Stimulated activated CD8-positive, alpha-beta memory T cell treated with anti-CD3 and anti-CD28 coated beads, Interleukin-7, amount 100 ng/mL, for 48 hours (primary cell): ENCODE data around the gene GGPS1.
"Not testable (repeated sequence)": the region's sequence is repeated elsewhere in the genome, so short reads cannot be mapped to it uniquely, and the experiment has no call there.

Source experiments
- DNase-seq, 2 donors: peaks; one replicate each; pipeline ENCODE4 v3.0.0-alpha.2; 2020; ENCODE audit warnings: low read depth in 1 of 2; ENCODE audit errors: extremely low read depth in 1 of 2

The GGPS1 gene

DNA sequence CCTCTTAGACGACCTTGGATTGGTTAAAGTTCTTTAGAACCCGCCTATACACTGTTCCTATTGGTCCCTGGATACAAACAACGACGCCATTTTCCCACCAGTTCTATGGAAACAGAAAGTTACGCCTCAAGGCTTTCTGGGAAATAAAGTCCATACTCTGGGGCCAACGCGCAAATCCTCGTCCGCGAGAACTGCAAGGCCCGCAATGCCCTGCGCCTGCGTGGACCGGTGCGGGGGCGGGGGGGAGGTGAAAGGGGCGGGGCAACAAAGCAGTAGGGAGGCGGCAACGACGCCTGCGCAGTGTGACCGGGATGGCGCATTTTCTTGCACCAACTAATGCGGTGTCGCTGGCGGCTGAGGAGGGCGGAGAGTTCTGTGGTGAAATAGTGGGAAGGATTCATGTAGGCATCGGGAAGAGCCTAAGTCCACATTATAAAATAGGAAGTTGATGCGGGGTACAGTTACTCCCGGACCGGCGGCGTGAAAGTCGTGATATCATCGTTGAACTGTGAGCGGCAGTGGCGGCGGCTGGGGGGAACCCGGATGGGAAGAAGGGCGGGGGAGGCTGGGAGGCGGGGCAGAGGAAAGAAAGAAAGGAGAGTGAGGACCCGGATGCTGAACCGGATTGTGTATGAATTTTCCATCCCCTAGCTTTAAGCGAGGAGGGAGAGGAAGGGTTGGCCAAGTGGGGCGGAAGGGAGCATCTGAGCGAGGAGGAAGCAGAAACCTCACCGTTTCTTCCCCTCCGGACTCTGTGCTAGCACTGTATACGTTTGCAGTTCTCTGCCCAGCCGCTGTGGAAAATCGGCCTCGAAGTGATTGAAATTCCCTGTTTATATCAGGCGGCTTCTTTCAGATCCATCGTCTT, at the start of gene GGPS1:
TSS of gene GGPS1 (plus strand) at position 300 of the 868 bp plus-strand sequence. CDS start 6,695 bp downstream, outside the sequence.
- peak; percentile 97 to 98 for DNase-seq

DNA sequence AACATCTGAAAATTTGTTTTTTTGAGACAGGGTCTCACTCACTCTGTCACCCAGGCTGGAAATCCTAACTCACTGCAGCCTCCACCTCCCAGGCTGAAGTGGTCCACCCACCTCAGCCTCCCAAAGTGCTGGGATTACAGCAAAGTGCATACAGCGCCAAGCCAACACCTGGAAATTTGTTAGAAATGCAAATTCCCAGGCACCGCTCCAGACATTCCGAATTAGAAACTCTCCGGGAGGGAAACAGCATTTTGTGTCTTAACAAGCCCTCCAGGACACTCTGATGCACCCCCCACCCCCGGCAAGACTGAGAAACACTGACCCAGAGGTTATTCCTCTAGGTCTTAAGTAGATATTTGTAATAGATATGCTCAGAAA, 49.5 kb upstream of the GGPS1 start:
- DNase-seq: no peak

DNA sequence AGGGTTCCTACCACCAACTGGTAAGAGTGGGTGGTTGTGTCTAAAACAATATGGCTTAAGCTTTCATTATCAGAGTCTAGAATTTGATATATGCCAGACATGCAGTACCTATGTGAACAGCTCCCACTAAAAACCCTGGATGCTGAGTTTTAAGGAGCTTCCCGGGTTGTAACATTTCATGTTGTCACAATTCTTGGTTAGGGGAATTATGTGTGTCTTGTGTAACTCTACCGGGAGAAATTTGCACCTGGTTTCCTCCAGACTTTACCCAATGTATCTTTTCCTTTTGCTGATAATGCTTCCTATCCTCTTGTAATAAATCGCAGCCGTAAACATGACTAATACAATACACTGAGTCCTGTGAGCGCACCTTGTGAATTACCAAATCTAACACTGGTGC, 48.7 kb upstream of the GGPS1 start:
- no peak for DNase-seq

DNA sequence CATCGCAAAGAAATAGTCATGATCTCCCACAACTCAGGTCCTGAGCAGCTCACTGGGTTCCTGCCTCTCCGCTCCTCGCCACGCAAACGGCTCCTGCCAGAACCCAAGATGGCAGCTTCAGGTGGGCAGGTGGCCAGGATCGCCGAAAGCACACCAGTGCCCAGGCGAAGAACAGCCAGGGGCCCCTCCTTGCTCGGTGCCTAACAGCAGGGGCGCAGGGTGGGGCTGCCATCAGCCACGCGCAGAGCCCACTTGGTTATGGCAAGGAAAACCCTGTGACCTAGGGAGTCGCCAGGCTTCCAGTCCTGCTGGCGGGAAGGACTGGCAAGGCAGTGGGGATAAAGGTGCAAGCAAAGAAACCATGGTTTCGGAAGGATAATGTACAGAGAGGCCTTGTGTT, 47.9 kb upstream of the GGPS1 start:
- no peak for DNase-seq

DNA sequence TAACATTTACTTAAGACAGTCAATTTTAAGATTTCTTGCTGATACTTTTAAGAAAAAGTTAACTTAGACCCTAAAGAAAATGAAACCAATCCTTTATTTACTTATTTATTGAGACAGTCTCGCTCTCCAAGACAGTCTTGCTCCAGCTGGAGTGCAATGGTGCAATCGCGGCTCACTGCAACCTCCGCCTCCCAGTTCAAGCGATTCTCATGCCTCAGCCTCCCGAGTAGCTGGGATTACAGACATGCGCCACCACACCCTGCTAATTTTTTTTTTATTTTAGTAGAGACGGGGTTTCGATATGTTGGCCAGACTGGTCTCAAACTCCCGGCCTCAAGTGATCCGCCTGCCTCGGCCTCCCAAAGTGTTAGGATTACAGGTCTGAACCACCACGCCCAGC, 44.7 kb upstream of the GGPS1 start:
- DNase-seq: not testable (repeated sequence)

DNA sequence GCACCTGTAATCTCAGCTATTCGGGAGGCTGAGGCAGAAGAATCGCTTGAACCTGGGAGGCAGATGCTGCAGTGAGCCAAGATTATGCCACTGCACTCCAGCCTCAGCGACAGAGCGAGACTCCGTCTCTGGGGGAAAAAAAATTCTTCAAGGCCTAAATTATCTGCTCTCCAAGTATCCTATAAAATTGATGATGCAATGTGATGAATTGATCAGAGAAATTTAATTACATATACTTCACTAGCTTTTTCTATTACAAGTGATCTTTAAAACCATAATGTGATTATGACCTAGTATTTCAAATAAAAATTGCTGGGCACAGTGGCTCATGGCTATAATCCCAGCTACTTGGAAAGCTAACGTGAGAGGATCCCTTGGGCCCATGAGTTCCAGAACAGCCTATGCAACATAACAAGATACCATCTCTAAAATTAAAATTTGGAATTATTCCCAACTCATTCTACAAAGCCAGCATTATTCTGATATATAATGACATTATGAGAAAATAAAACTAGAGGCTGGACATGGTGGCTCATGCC, 44.1 kb upstream of the GGPS1 start:
- DNase-seq: no peak

DNA sequence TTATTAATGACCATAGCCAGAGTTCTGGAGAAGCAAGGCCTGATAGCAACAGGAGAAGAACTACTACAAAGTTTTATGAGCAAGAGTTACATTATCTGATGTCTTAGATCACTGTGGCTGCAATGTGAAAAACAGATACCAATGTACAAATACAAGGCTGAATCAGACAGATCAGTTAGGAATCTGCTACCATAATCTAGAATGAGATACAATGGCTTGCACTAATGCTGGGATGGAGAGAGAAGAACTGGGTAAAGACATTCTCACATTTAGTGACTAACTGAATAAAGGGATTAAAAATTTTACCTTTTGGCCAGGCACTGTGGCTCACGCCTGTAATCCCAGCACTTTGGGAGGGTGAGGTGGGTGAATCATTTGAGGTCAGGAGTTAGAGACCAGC, 41.7 kb upstream of the GGPS1 start:
- no peak for DNase-seq

DNA sequence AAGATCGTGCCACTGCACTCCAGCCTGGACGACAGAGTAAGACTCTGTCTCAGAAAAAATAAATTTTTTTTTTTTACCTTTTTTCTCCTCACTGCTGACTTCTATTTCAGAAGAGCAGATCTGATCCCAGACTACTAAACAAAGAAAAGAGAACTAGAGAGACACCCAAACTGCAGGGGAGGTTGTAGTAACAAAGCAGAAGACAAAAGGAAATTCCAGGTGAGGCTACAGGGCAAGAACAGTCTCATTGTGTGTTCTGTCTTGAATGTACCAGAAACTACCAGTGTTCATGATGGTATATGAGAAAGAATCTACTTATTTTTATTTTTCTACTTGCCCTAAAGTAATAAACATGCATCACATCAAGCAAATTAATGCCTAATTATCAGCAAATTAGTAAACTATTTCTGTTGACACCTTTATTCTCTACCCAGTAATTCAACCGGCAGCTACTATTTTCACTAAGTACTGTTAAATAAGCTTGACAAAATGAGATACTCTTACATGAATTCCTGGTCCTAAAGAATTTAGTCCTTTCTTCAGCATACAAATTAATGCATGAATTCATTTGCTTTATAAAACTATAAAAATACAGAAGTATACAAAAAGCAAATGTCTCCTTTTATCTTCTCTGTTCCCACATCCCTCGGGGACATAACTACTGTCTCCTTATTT, 41.0 kb upstream of the GGPS1 start:
- DNase-seq: no peak

DNA sequence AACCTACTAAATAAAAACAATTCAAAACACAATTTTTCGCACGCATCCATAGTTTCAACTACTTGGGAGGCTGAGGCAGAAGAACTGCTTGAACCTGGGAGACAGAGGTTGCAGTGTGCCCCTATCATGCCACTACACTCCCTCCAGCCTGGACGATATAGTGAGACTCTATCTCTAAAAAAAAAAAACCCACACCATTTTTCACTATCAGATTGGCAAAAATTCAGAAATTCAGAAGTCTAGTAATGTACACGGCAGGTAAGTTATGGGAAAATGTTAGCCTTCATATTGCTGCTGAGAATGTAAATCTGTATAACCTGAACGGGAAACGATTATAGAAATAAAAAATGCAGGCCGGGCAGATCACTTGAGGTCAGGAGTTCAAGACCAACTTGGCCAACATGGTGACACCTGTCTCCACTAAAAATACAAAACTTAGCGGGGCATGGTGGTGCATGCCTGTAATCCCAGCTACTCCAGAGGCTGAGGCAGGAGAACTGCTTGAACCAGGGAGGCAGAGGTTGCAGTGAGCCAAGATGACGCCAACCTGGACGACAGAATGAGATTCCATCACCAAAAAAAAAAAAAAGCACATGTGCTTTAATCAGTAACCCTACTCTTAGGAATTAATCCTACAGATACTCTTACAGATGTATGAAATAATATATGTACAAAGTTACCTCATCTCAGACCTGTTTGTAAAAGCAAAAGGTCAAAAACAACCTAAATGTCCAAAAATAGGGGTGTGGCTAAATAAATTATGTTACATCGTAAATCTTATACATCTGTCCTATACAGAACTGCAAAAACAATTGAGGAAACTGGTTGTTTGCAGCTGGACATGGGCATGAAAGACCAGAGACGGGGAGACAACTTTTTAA, 38.3 kb upstream of the GGPS1 start:
- no peak for DNase-seq

DNA sequence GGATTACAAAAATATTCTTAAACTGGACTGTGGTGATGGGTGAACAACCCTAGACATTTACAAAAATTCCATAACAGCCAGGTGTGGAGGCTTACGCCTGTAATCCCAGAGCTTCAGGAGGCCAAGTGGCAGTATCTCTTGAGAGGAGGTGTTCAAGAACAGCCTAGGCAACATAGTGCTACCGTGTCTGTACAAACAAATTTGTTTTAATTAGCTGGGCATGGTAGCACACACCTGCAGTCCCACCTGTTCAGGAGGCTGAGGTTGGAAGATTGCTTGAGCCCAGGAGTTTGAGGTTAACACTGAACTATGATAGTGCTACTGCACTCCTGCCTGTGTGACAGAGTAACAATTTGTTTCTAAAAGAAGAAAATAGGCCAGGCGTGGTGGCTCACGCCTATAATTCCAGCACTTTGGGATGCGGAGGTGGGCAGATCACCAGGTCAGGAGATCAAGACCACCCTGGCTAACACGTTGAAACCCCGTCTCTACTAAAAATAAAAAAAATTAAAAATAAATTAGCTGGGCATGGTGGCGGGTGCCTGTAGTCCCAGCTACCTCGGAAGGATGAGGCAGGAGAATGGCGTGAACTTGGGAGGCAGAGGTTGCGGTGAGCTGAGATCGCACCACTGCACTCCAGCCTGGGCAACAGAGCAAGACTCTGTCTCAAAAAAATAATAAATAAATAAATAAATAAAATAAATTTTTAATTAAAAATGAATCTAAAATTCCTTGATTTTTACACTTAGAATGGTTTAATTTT, 37.4 kb upstream of the GGPS1 start:
- no peak for DNase-seq

DNA sequence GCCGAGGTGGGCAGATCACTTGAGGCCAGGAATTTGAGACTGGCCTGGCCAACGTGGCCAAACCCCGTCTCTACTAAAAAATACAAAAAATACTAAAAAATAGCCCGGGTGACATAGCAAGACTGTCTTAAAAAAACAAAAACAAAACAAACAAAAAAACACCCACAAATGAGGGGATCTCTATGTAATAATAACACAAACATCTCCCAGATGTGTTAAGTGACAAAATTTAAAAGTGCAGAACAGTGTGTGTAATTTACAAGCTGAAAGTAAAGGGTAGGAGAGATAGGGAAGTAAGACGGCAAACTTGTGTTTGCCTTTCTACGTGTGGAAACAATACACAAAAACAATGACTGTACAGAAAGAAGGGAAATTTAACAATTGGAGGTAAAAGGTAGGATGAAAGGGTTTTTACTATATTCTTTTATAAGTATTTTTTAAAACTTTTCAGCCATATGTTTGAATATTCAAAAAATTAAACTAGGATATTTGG, 36.7 kb upstream of the GGPS1 start:
- no peak for DNase-seq

DNA sequence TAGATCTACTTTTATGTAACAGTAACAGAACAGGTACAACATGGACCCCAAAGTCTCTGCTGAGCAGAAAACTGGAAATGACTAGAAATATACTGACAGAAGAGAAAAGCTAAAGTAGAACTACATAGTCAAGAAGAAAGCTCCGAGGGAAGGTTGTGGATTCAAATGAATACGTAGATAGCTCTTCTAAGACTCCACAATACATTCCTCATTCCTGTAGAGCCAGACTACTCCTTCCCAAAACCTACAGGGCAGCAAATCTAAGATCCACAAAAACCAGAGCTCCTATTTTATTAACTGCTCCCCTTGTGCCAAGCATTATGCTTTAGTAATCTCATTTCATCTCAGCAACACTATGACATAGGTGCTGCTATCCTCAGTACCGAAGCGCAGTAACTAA, 35.6 kb upstream of the GGPS1 start:
- DNase-seq: no peak

DNA sequence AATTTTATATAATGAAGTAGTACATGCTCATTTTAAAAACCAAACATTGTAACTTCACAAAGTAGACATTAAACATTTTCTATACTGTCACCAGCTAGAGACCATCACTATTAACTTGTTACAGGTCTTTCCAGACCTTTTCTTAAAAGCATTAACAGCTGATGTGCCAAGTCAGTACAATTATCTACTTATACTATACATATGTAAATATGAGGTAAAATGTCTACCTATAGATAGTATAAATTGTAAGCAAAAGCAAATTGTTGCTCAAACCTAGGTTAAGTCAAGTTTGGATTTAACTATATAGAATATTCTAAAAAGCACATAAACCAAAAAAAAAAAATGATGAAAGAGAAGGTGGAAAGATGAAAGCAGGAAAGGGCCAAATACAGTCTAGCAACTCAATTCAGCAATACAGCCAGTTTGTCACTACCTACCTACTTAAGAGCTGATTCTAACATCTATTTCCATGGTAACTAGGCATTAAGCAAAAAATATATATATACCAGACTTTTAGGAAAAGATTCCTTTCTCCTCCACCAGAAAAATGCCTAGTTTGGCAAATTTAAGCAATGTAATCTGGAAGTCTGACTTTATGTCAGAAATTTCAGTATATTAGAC, 34.9 kb upstream of the GGPS1 start:
- DNase-seq: no peak

DNA sequence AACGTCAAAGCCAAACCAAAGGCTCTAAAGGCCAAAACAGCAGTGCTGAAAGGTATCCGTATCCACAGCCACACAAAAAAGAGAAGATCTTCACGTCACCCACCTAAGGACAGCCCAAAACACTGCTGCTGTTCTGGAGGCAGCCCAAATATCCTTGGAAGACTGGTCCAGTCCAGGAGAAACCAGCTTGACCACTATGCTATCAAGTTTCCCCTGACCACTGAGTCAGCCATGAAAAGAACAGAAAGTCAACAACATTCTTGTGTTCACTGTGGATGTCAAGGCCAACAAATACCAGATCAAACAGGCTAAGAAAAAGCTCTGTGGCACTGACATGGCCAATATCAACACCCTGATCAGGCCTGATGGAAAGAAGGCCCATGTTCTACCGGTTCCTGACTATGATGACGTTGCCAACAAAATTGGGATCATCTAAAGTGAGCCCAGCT, 32.4 kb upstream of the GGPS1 start:
- no peak for DNase-seq

DNA sequence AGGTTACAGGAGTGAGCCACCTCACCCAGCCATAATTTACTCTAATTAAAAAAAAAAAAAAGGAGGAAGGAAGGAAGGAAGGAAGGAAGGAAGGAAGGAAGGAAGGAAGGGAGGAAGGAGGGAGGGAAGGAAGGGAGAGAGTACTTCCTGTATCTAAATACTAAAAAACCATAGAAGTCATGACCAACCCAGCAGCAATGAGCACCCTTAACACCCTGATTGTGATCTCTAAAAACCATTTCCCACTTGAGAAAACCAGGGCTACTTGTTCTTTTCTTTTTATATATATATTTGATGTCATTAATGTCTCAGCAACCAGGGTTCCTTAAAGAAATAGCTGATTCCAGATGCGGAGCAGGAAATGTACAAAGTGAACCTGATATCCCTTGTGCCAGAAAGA, 31.6 kb upstream of the GGPS1 start:
- DNase-seq: no peak

DNA sequence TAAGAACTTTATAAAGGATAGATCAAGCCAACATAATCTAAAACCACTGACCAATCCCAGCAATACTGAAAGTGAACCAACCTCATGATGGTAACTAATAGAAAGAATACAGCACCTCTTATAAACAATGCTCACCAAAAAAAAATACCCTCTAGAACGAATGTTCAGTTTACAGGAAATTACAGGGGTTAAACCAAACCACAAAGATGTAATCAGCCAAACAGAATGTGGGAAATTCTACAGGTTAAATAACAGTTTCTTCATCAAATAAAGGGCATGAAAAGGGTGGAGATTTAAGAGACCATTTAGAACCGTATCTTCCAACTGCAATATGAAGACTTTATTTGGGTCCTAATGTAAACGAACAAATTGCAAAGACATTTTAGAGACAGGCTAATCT, 30.8 kb upstream of the GGPS1 start:
- DNase-seq: no peak

DNA sequence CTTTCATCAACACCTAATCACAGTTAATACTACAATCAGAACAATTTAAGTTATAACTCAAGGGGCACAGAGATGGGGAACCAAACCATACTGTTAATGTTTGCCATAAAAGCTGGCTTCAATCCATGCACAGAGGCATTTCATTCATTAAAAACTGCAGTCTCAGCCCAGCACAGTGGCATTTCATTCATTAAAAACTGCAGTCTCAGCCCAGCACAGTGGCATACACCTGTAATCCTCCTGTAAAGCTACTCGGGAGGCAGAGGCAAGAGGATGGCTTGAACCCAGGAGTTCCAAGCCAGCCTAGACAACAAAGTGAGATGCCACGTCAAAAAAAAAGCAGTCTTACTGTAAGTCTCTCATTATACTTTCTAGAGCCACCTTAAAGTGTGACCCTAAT, 29.6 kb upstream of the GGPS1 start:
- no peak for DNase-seq

DNA sequence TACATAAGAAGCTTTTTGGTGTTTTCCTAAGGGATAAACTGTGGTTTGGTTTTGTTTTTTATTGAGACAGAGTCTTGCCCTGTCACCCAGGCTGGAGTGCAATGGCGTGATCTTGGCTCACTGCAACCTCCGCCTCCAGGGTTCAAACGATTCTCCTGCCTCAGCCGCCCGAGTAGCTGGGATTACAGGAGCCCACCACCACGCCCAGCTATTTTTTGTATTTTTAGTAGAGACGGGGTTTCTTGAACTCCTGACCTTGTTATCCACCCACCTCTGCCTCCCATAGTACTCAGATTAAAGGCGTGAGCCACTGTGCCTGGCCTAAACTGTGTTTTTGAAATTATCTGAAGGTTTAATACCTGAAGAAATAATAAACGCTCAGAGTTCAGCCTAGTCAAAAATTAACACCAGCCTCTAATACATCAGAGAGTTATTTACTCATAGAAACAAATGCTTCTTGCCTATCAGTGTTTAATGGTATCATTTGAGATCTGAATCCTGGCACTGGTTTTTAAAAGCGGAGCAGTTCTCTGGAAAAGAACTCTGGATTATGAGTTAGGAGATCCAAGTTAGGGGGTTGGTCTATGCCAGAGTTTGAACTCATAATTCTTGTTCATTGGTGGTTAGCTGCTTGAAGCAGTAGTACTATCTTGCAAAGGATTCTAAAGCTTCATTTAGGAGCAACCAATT, 29.1 kb upstream of the GGPS1 start:
- no peak for DNase-seq

DNA sequence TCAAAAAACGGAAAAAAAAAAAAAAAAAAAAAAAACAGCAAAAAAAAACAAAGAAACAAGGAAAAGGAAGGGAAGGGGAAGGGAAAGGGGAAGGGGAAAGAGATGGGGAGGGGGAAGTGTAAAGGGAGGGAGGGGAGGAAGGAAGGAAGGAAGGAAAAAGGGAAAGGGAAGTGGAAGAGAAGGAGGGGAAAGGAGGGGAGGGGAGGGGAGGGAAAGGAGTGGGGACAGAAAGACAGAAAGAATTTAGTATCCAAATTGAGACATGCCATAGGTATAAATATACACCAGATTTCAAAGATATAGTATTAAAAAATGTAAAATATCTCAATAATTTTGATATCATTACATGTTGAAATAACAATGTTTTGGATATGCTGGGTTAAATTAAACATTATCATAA, 26.2 kb upstream of the GGPS1 start:
- DNase-seq: no peak
